Stimulated activated naive CD4-positive, alpha-beta T cell (primary cell): ENCODE data around the gene FGFR4.
A peak's percentile ranks its signal among the peaks of the same experiment; 100 is the strongest.

ENCODE experiments used
- DNase-seq, 6 experiments: peaks; one replicate each; lab custom pipeline; 2025; lab: John Stamatoyannopoulos, UW

Gene FGFR4

DNA sequence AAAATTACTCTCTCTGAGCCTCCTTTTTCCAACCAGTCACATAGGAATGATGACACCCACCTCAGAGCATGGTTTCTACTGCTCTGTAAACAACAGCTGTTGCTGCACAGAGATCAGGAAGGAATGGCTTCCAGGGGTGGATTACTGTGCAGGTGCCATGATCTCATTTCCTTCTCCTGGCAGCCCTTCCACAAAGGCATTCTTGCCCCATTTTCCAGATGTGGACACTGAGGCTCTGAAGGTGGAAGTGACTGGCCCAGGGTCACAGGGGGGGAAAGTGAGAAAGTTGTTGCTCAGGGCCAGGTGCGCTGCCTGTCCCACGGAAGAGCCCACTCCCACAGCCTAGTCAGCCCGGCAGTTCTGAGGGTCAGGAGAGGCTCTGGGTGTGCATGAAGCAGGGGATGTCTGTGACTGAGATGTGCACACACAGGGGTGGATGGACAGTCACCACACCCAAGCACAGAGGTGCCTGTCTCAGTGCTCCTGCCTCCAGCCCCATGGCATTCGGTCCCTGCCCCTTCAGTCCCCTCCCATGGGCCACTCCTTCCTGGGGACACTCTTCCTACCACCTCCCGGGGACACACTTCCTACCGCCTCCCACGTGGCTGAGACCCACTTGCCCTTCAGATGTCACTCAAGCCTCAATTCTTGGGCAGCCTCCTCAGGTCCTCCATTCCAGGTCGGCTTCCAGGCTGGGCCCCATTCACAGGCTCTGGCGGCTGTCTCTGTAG is 17.0 kb downstream of the FGFR4 start:
- DNase-seq: no peak

- no peak for DNase-seq
These were observed 19.2 kb downstream of the FGFR4 start for GRCh38 chr5:177105691-177106476.

GRCh38 chr5:177107159-177107558 is 20.4 kb downstream of the FGFR4 start:
- DNase-seq: no peak

- DNase-seq: no peak
These were observed 23.1 kb downstream of the FGFR4 start for GRCh38 chr5:177109810-177110209.

DNA sequence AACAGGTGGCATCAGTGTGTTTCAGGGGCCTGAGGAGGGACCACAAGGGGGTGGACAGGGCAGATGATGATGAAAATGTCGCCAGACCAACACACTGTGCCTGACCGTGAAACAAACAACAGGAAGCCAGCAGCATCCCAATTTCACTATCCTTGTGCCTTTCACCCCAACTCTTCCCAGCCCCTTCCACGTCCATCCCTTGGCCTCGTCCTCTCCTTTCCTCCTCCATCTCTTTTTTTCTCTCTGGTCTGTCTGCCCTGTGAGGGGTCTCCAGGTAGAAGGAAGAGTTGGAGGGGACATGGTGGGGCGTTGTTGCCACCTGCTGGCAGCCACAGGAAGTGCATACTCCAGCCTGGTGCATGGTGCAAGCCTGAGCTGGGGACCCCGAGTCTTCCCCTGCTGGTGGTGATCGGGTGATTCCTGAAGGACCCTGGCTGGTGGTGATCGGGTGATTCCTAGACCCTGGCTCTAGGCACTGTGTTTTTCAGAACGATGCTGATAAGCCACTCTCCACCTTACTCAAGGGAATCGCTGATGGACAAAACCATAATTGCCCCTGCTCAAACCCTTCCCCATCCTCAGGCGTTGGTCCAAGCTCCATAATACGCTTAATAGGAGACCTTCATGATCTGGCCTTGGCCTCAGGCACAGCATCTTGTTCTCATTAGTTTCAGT is 25.1 kb downstream of the FGFR4 start:
- DNase-seq: peak; percentile 13 to 51 (median 42)

DNA sequence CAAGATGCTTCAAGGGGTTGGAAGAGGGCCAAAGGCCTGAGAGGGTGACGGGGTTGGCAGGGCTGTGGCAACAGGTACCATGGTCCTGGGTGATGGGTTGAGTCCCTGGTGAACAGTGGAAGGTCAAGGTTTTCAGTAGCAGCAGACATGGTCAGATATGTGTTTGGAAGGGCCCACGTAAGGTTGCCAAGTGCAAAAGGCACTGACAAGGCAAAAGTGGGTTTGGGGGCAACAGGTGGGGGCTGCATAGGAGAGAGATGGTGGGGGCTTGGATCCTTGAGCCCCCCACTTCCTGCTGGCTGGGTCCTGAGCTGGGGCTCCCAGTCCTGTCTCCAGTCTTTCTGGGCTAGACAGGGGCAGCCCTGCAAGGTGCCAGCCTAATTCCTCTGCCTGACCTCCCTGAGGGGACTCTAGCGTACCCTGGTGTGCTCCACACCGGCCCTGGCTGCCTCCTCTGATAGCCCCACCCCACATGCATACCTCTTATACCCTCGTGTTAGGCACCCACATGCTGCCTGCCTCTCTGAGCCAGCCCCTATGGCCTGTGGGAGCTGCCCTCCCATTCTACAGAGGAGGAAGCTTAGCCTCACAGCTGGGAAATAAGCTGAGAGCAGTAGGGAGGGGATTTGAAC is 26.0 kb downstream of the FGFR4 start:
- DNase-seq: no peak

GRCh38 chr5:177113566-177114424 is 27.1 kb downstream of the FGFR4 start:
- DNase-seq: peak; percentile 47 to 84 (median 72)

GRCh38 chr5:177116631-177117373 is 30.1 kb downstream of the FGFR4 start:
- DNase-seq: peak; percentile 65 to 80 (median 71)

DNA sequence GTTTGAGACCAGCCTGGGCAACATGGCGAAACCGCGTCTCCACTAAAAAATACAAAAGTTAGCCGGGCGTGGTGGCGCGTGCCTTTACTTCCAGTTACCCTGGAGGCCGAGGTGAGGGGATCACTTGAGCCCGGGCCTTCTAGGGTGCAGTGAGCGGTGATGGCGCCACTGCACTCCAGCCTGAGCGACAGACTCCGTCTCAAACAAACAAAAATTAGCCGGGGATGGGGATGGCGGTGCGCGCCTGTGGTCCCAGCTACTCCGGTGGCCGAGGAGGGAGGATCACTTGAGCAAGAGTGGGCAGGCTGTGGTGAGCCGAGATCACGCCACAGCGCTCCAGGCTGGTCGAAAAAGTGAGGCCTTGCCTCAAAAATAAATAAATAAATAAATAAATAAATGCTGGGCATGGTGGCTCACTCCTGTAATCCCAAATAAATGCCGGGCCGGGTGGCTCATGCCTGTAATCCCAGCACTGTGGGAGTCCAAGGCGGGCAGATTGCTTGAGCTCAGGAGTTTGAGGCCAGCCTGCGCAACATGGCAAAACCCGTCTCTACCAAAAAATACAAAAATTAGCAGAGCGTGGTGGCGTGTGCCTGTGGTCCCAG is 30.8 kb downstream of the FGFR4 start:
- no peak for DNase-seq

DNA sequence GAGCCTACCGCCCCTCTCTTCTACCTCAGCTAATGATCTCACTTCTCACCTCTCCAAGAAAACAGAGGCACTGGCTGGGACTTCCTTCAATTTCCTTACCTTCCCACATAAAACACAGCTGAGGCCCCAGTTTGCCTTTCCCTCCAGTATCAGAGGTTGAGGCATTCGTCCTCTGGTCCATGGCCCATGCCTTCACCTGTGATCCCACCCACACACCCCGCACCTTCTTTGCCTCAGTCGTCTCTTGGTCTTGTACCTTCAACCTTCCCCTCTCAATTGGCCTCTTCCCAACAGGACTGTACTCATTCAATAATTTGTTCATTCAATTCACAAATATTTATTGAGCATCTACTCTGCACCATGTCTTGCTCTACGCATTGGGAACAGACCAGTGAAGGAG is 35.9 kb downstream of the FGFR4 start:
- DNase-seq: no peak

DNA sequence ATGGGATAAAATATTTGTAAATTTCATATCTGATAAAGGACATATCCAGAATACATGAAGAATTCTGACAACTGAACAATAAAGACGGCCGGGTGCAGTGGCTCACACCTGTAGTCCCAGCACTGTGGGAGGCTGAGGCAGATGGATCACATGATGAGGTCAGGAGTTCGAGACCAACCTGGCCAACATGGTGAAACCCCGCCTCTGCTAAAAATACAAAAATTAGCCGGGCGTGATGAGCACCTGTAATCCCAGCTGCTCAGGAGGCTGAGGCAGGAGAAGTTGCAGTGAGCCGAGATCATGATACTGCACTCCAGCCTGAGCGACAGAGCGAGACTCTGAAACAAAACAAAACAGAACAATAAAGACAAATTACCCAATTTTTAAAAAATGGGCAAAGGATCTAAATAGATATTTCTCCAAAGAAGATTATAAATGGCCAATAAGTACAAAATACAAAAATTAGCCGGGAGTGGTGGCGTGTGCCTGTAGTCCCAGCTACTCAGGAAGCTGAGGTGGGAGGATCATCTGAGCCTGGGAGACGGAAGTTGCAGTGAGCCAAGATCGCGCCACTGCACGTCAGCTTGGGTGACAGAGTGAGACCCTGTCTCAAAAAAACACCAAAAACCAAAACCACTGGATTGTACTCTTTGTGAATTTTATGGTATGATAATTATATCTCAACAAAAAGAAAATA is 37.2 kb downstream of the FGFR4 start:
- DNase-seq: no peak

GRCh38 chr5:177124486-177124991 is 37.8 kb downstream of the FGFR4 start:
- no peak for DNase-seq

- no peak for DNase-seq
These were observed 40.1 kb downstream of the FGFR4 start for GRCh38 chr5:177126771-177127170.

- peak in 1 of 6 experiments; percentile 4 for DNase-seq
These were observed 41.9 kb downstream of the FGFR4 start for GRCh38 chr5:177128551-177128981.

- no peak for DNase-seq
These were observed 43.7 kb downstream of the FGFR4 start for GRCh38 chr5:177130211-177131018.

GRCh38 chr5:177131019-177131320 is 44.3 kb downstream of the FGFR4 start:
- DNase-seq: no peak

DNA sequence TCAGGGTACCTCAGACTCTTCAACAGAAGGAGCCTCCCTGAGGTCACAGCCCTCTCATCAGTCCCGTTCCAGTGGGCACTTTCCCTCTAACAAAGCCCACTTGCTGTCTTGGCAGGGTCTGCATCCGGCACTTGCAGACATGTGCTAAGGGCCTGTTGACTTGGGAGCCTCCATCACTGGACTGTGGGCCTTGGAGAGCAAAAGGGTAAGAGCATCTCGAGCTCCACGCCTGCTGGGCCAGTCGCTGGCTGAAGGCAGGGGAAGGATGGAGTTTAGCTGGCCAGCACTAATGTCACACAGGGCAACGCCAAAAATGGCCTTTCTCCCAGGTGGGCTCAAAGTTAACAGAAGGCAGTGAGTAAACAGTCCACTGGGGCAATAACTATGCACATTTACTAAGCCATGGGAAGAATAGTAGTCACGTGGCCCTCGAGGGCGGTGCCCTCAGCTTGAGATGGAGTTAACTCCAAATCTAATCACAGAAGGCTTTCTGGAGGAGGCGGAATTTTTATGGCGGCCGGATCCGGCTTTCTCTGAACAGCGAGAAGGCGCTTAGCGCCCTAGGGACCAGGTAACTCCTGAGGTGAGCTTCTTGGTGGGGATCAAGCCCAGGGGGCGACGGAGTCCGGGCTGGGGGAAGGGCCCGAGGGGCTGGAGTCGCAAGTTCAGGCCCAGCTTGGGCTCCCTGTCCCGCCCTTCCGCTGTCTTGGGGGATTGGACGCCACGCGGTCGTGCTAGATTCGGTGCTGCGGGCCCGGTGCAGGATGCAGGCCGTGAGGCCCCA is 44.8 kb downstream of the FGFR4 start:
- DNase-seq: no peak
